MM.1S (cell line): Measurements from ENCODE around the gene RHBG.

Experiments
- DNase-seq: peaks from one replicate; pipeline ENCODE4 v3.0.0-alpha.2; 2015
- H2AFZ ChIP-seq: fragments of 300-600 bp; sonication (generic); 2 replicates; pipeline ENCODE4 v1.6.0; 2016; ENCODE audit warnings: antibody characterized with exemption, low read length
- H3F3A ChIP-seq: fragments of 300-600 bp; sonication (generic); 2 replicates; pipeline ENCODE4 v1.6.1; 2016; ENCODE audit warnings: mild to moderate bottlenecking, antibody characterized with exemption, low read length, moderate library complexity, mixed read lengths; ENCODE audit not compliant: insufficient read depth
- H3K27ac ChIP-seq: fragments of 300-600 bp; sonication (generic); 2 replicates; pipeline ENCODE4 v1.5.1; 2016; ENCODE audit warnings: mild to moderate bottlenecking, low read length
- H3K27me3 ChIP-seq: fragments of 300-600 bp; sonication (generic); replicated peaks from 2 replicates; pipeline ENCODE4 v1.6.0; 2016; ENCODE audit warnings: low read length; ENCODE audit not compliant: insufficient read depth
- H3K36me3 ChIP-seq: fragments of 300-600 bp; sonication (generic); replicated peaks from 2 replicates; pipeline ENCODE4 v1.6.1; 2016; ENCODE audit warnings: mild to moderate bottlenecking, low read length, mixed read lengths; ENCODE audit not compliant: insufficient read depth
- H3K4me1 ChIP-seq: fragments of 300-600 bp; sonication (generic); 2 replicates; pipeline ENCODE4 v1.6.1; 2016; ENCODE audit warnings: low read length, mixed read lengths
- H3K4me2 ChIP-seq: fragments of 300-600 bp; sonication (generic); 2 replicates; pipeline ENCODE4 v1.6.0; 2016; ENCODE audit warnings: low read depth, low read length
- H3K4me3 ChIP-seq: fragments of 300-600 bp; sonication (generic); 2 replicates; pipeline ENCODE4 v1.5.1; 2016; ENCODE audit warnings: low read length, mixed read lengths
- H3K79me2 ChIP-seq: fragments of 300-600 bp; sonication (generic); 2 replicates; pipeline ENCODE4 v1.6.1; 2016; ENCODE audit warnings: mixed run types, low read length, mixed read lengths
- H3K9ac ChIP-seq: fragments of 300-600 bp; sonication (generic); 2 replicates; pipeline ENCODE4 v1.6.1; 2016; ENCODE audit warnings: low read length, mixed read lengths
- H3K9me2 ChIP-seq: fragments of 300-600 bp; sonication (generic); replicated peaks from 2 replicates; pipeline ENCODE4 v1.6.1; 2016; ENCODE audit warnings: mild to moderate bottlenecking, low read length, mixed read lengths; ENCODE audit not compliant: insufficient read depth
- H3K9me3 ChIP-seq: fragments of 300-600 bp; sonication (generic); replicated peaks from 2 replicates; pipeline ENCODE4 v1.6.1; 2016; ENCODE audit warnings: mild to moderate bottlenecking, low read length, mixed read lengths; ENCODE audit not compliant: insufficient read depth
- H4K20me1 ChIP-seq: fragments of 300-600 bp; sonication (generic); 2 replicates; pipeline ENCODE4 v1.6.1; 2016; ENCODE audit warnings: mild to moderate bottlenecking, low read length, moderate library complexity, mixed read lengths; ENCODE audit not compliant: insufficient read depth
- CTCF ChIP-seq: fragments of 300-600 bp; sonication (generic); IDR thresholded peaks from 2 replicates; pipeline ENCODE4 v1.5.1; 2016; ENCODE audit warnings: antibody characterized with exemption, low read length, mixed read lengths
- EZH2 ChIP-seq: fragments of 300-600 bp; sonication (generic); optimal IDR thresholded peaks from 2 replicates; pipeline ENCODE3; 2017; ENCODE audit warnings: low read depth, mild to moderate bottlenecking, antibody characterized with exemption, low read length, mixed read lengths
- EZH2phosphoT487 ChIP-seq: fragments of 300-600 bp; sonication (generic); IDR thresholded peaks from 2 replicates; pipeline ENCODE4 v1.6.1; 2018; ENCODE audit warnings: antibody characterized with exemption, low read length

The RHBG gene

GRCh38 chr1:156400191-156400935 is 31.4 kb downstream of the RHBG start:
- no peak overlapping the region for H3K27ac ChIP-seq

GRCh38 chr1:156401041-156401574 is 32.1 kb downstream of the RHBG start:
- Histone ChIP-seq H3F3A (no peaks in the 10 kb centered on the region), H3K9me3 (no peaks in the 10 kb centered on the region), H3K4me3 (no peak overlapping the region), H3K27me3 (peaks cover 69% of the 10 kb centered on the region), H3K9ac (no peak overlapping the region), H3K79me2 (no peaks in the 10 kb centered on the region), H3K27ac (no peak overlapping the region), H3K36me3 (no peaks in the 10 kb centered on the region), H3K9me2 (no peaks in the 10 kb centered on the region), H3K4me1 (no peaks in the 10 kb centered on the region), H2AFZ (no peak overlapping the region), H3K4me2 (no peak overlapping the region), H4K20me1 (no peaks in the 10 kb centered on the region)
- TF ChIP-seq EZH2phosphoT487, result no peak
- no peak for TF ChIP-seq CTCF
- TF ChIP-seq EZH2, result no peak
- no peak for DNase-seq

More at GRCh38 chr1:156400191-156400935, 31.4 kb downstream of the RHBG start:
- Histone ChIP-seq H3K9ac (no peak overlapping the region), H3K9me2 (no peaks in the 10 kb centered on the region), H3K4me1 (no peaks in the 10 kb centered on the region), H3K4me3 (no peak overlapping the region), H3K4me2 (no peak overlapping the region), H3K9me3 (no peaks in the 10 kb centered on the region), H2AFZ (no peak overlapping the region), H3K27me3 (peaks cover 65% of the 10 kb centered on the region), H3F3A (no peaks in the 10 kb centered on the region), H3K79me2 (no peaks in the 10 kb centered on the region), H3K36me3 (no peaks in the 10 kb centered on the region), H4K20me1 (no peaks in the 10 kb centered on the region)
- TF ChIP-seq CTCF (no peak), EZH2phosphoT487 (no peak), EZH2 (no peak)
- no peak for DNase-seq

GRCh38 chr1:156401681-156402081 is 32.7 kb downstream of the RHBG start:
- TF ChIP-seq CTCF, result no peak
- no peak for TF ChIP-seq EZH2phosphoT487
- no peak for TF ChIP-seq EZH2
- no peak overlapping the region for H2AFZ ChIP-seq
- H3K4me3 ChIP-seq, result no peak overlapping the region
- H3K27me3 ChIP-seq, result peaks cover 69% of the 10 kb centered on the region
- H3K9me3 ChIP-seq, result no peaks in the 10 kb centered on the region
- H3F3A ChIP-seq, result no peaks in the 10 kb centered on the region
- no peaks in the 10 kb centered on the region for H3K9me2 ChIP-seq
- no peak for DNase-seq
- no peaks in the 10 kb centered on the region for H3K36me3 ChIP-seq
- H3K4me1 ChIP-seq, result no peaks in the 10 kb centered on the region
- H3K4me2 ChIP-seq, result no peak overlapping the region
- H3K79me2 ChIP-seq, result no peaks in the 10 kb centered on the region
- H3K27ac ChIP-seq, result no peak overlapping the region
- H4K20me1 ChIP-seq, result no peaks in the 10 kb centered on the region
- H3K9ac ChIP-seq, result no peak overlapping the region
